Measurements from ENCODE around the gene SPRR3.

GRCh38 chr1:152983743-152984142 lies 17.8 kb upstream of the SPRR3 start, which contains the start of gene SPRR1A:
- TF ChIP-seq POLR2AphosphoS5 (IDR thresholded peaks at IDR 0.05) (no peak), CTCF (IDR thresholded peaks at IDR 0.05) (no peak), EP300 (IDR thresholded peaks at IDR 0.05) (no peak), POLR2A (IDR thresholded peaks at IDR 0.05) (no peak)

All from sigmoid colon (tissue), 4 donors.